GM08714 (cell line): Measurements from ENCODE around the gene NOS2.
"Not testable (repeated sequence)": the region's sequence is repeated elsewhere in the genome, so short reads cannot be mapped to it uniquely, and the experiment has no call there.

Experiments
- H3K4me3 ChIP-seq: fragments of 200-500 bp; sonication (Bioruptor generic); 2 replicates; pipeline ENCODE4 v1.5.1; 2014; ENCODE audit warnings: mild to moderate bottlenecking, low read length, inconsistent platforms
- ZNF274 ChIP-seq: IDR thresholded peaks from 2 replicates; pipeline ENCODE4 v1.6.1; 2012; ENCODE audit warnings: mild to moderate bottlenecking, low read depth, low read length

Gene NOS2

DNA sequence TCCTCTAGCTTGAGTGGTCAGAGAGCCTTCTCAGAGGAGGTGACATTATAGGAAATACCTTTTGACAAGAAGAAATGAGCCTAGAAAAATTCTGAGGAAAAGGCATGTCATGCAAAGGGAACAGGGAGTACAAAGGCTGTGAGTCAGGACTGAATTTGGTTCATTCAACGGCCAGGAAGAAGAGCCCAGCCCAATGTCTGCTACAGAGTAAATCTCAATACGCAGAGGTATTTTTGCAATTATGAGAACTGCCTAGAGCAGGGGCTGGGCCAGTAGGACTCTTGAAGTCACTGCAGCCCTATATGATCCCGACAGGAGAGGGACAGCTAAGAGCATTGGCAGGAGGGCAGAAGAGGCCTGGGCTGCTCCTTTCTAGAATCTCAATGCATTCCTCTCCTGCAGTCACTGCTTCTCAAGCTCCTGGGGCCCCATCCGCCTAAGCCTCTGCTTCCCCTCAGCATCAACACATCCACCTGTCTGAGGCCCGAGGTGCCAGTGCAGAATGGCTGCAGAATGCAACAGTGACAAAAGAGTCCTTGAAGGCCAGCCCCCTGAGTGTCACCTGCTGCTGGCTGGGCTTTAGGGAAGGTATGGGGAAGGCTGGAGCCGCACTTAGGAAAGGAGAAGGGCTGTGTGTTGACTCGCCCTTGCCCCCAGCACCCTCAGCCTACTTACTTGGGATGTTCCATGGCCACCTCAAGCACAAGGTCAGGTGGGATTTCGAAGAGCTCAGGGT lies 20.1 kb downstream of the NOS2 start:
- no peak for TF ChIP-seq ZNF274
- no peak overlapping the region for H3K4me3 ChIP-seq

DNA sequence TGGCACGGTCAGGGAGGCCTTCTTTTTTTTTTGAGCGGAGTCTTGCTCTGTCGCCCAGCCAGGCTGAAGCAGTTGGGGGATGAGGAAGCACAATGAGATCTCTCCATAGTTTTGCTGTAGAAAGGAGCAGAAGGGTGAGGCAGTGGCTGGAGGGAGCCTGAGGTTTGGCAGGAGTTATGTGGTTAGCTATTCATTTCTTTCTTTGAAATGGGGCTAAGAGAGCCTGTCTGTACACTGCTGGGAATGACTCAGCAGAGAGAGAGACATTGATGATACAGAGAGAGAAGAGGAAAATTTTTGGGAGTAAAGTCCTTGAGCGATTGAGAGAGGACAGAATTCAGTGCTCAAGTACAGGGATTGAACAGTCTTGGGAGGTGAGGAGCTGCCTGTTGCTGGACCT lies 22.1 kb downstream of the NOS2 start:
- no peak for TF ChIP-seq ZNF274

GRCh38 chr17:27776882-27777624 lies 23.3 kb downstream of the NOS2 start:
- no peak for TF ChIP-seq ZNF274
- H3K4me3 ChIP-seq = no peak overlapping the region

More for the DNA sequence above, 22.1 kb downstream of the NOS2 start:
- H3K4me3 ChIP-seq = no peak overlapping the region

- no peak for TF ChIP-seq ZNF274
- no peak overlapping the region for H3K4me3 ChIP-seq
Measured at GRCh38 chr17:27771586-27771985, 28.7 kb downstream of the NOS2 start.

DNA sequence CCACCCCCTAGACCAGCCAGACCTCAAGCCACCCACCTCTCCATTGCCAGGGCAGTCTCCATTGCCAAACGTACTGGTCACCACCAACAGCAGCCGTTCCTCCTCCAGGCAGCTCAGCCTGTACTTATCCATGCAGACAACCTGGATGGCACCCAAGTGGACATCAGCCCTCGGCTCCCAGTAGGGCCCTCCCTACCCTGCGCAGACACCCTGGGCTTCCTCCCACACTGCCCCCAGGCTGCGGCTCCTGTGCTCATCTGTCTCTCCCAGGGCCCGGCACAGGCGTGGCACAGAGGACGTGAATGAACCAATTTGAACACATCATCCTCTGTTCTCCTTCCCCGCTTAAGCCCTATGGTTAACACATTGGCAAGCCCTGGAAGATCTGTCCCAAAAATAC lies 29.5 kb downstream of the NOS2 start:
- no peak overlapping the region for H3K4me3 ChIP-seq

GRCh38 chr17:27768858-27769410 lies 31.4 kb downstream of the NOS2 start:
- H3K4me3 ChIP-seq = no peak overlapping the region
- TF ChIP-seq ZNF274 = no peak

More for the DNA sequence above, 29.5 kb downstream of the NOS2 start:
- TF ChIP-seq ZNF274 = no peak

DNA sequence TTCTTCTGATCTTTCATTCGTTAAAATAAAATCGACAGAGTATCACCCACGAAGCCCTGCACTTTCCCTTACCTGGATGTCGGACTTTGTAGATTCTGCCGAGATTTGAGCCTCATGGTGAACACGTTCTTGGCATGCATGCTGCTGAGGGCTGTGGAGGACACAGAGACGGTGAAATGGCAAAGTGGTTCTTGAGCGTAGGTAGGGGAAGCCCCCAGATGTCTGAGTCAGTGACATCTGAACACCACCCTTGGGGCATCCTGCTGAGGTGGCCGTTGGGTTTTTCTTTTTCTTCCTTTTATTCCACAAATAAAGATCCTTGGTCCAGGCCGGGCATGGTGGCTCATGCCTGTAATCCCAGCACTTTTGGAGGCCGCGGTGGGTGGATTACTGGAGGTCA lies 33.9 kb downstream of the NOS2 start:
- no peak overlapping the region for H3K4me3 ChIP-seq
- TF ChIP-seq ZNF274 = no peak

GRCh38 chr17:27765353-27765752 lies 35.0 kb downstream of the NOS2 start:
- no peak for TF ChIP-seq ZNF274
- H3K4me3 ChIP-seq = no peak overlapping the region

GRCh38 chr17:27764589-27764988 lies 35.7 kb downstream of the NOS2 start:
- TF ChIP-seq ZNF274 = no peak
- H3K4me3 ChIP-seq = no peak overlapping the region

- TF ChIP-seq ZNF274 = no peak
- no peak overlapping the region for H3K4me3 ChIP-seq
Measured at GRCh38 chr17:27762527-27763305, 37.6 kb downstream of the NOS2 start.

- H3K4me3 ChIP-seq = not testable (repeated sequence)
Measured at GRCh38 chr17:27760931-27761330, 39.4 kb downstream of the NOS2 start.

GRCh38 chr17:27760069-27760885 lies 40.1 kb downstream of the NOS2 start:
- H3K4me3 ChIP-seq = no peak overlapping the region
- no peak for TF ChIP-seq ZNF274

DNA sequence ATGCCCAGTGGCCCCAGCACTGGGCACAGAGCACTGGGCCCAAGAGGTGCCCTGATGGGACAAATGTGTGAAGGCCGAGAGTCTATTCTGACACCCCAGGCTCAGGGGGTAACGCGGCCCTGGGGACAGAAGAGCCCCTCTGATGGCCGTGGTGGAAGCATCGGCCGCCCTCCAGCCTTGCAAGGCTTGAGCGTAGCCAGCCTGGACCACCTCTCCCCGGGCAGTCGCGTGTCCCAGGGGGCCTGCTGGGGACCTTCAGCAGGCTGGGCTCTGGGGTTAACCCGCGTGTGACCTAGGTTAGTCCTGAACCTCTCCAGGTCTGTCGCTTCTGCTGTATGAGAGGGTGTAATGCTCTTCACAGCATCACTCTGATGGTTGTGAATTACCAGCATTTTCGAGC lies 40.8 kb downstream of the NOS2 start:
- no peak overlapping the region for H3K4me3 ChIP-seq
- TF ChIP-seq ZNF274 = no peak
